ENCODE data around the gene PDZD2. TPM values are rescaled to one million over a fixed set of nuclear protein-coding genes. Genes with fewer than 3 reads are reported as not detected.

The PDZD2 gene
- polyA plus RNA-seq, 3 donors = 16.9 to 20.2 (median 18.3) TPM

DNA sequence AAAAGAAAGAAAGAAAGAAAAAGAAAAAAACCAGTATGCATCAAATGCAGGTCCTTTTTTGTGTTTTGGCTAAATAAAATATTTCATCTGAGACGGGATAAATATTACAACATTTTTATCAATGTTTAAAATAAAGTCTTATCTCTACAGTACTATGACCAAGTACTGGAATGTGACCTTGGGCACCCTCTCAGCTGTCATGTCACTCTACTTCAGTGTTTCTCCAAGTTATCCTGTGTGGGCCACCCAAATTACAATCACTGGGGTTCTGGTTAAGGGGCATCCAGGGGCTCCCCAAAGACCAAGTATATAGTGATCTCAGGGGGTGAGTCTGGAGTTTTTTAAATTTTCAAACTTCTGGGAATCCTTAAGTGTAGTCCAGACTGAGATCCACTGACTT is 3.5 kb upstream of the PDZD2 start:
- no peak for DNase-seq (ENCODE audit: low read depth in 3 of 3, low spot score in 2 of 3)

GRCh38 chr5:31637851-31638250 is 1.1 kb upstream of the PDZD2 start:
- no peak for DNase-seq (ENCODE audit: low read depth in 3 of 3, low spot score in 2 of 3)

DNA sequence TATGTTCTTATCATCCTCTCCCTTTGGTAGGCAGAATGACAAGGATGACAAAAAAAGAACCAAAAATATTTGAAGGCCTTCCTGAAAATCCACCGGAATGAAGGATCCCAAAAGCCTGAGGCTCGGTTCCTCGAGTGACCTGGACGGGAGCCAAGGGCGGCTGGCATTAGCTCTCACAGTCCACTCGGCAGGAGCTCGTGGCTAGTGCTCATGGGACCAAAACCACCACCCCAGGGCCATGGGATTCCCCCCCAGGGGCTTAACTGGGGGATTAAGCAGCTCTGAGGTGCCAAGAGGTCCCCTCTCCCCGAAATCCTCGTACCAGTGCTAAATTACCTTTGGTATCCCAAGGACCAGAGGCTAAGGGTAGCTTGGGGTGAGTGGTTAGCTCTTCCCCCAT is 586 bp upstream of the PDZD2 start:
- DNase-seq (ENCODE audit: low read depth in 3 of 3, low spot score in 2 of 3) = no peak

- DNase-seq (ENCODE audit: low read depth in 3 of 3, low spot score in 2 of 3) = no peak
Measured at GRCh38 chr5:31639481-31640411, 815 bp downstream of the PDZD2 start.

GRCh38 chr5:31640573-31640972 is 1.6 kb downstream of the PDZD2 start:
- no peak for DNase-seq (ENCODE audit: low read depth in 3 of 3, low spot score in 2 of 3)

- DNase-seq (ENCODE audit: low read depth in 3 of 3, low spot score in 2 of 3) = no peak
Measured at GRCh38 chr5:31641059-31641458, 2.1 kb downstream of the PDZD2 start.

GRCh38 chr5:31641575-31641974 is 2.6 kb downstream of the PDZD2 start:
- DNase-seq (ENCODE audit: low read depth in 3 of 3, low spot score in 2 of 3) = no peak

- DNase-seq (ENCODE audit: low read depth in 3 of 3, low spot score in 2 of 3) = no peak
Measured at GRCh38 chr5:31645420-31646081, 6.6 kb downstream of the PDZD2 start.

- no peak for DNase-seq (ENCODE audit: low read depth in 3 of 3, low spot score in 2 of 3)
Measured at GRCh38 chr5:31648326-31648725, 9.4 kb downstream of the PDZD2 start.

GRCh38 chr5:31651241-31651640 is 12.3 kb downstream of the PDZD2 start:
- DNase-seq (ENCODE audit: low read depth in 3 of 3, low spot score in 2 of 3) = no peak

- no peak for DNase-seq (ENCODE audit: low read depth in 3 of 3, low spot score in 2 of 3)
Measured at GRCh38 chr5:31655491-31655890, 16.6 kb downstream of the PDZD2 start.

- no peak for DNase-seq (ENCODE audit: low read depth in 3 of 3, low spot score in 2 of 3)
Measured at GRCh38 chr5:31656806-31657205, 17.9 kb downstream of the PDZD2 start.

DNA sequence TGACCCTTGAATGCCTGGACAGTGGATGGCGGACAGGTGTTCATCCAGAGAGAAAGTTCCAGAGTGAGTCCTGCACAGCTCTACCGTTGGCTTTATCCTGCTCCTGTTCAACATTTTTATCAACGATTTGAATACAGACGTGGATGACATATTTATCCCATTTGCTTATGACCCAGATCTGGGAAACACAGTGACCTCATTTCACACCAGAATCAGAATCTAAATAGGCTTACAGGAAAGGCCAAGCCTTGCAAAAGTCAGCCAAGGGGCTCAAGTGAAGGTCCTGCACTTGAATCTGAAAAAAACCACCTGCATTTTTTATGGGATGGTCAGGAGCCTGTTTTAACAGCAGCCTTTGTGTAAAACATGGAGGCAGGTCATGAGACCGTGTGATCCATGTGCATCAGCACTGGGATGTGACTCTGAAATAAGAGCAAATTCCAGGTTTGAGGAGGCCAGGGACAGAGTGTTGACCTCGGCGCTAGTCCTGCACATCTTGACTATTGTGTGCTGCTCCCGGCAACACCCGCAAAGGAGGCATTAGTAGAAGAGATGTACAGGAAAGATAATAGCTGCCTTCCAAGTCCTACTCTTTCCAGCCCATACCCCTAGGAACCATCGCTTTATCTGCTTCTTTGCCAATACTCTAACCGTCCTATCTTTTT is 18.5 kb downstream of the PDZD2 start:
- no peak for DNase-seq (ENCODE audit: low read depth in 3 of 3, low spot score in 2 of 3)

GRCh38 chr5:31661257-31661656 is 22.3 kb downstream of the PDZD2 start:
- DNase-seq (ENCODE audit: low read depth in 3 of 3, low spot score in 2 of 3) = no peak

- no peak for DNase-seq (ENCODE audit: low read depth in 3 of 3, low spot score in 2 of 3)
Measured at GRCh38 chr5:31663519-31663918, 24.6 kb downstream of the PDZD2 start.

- DNase-seq (ENCODE audit: low read depth in 3 of 3, low spot score in 2 of 3) = no peak
Measured at GRCh38 chr5:31664566-31664965, 25.6 kb downstream of the PDZD2 start.

GRCh38 chr5:31671339-31671741 is 32.4 kb downstream of the PDZD2 start:
- DNase-seq (ENCODE audit: low read depth in 3 of 3, low spot score in 2 of 3) = no peak

DNA sequence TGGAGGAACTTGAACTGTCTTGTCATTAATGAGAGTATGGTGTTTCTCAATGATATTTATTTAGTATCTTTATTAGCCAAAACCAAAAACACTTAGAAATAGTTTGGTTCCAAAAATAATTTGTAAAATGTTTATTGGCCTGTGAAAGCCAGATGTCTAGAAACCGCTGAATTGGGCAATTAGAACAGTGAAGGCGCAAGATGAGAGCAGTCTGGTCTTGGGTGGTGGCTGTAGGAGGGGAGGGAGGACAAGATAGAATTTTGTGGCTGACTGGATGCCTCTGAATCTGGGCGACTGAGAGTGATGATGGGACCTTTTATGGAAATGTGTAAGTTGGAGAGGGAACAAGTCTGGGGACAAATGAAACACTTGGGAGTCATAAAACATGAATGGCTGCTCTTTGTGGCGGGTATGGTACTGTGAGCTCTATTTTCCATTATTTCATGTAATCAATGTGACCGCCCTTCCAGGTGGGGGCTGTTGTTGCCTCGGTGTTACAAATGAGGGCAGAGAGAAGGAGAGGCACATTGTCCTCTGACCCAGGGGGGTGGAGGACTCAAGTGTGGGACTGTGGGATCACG is 35.5 kb downstream of the PDZD2 start:
- DNase-seq (ENCODE audit: low read depth in 3 of 3, low spot score in 2 of 3) = no peak

GRCh38 chr5:31675472-31675871 is 36.5 kb downstream of the PDZD2 start:
- no peak for DNase-seq (ENCODE audit: low read depth in 3 of 3, low spot score in 2 of 3)

GRCh38 chr5:31678180-31678579 is 39.2 kb downstream of the PDZD2 start:
- DNase-seq (ENCODE audit: low read depth in 3 of 3, low spot score in 2 of 3) = no peak

- DNase-seq (ENCODE audit: low read depth in 3 of 3, low spot score in 2 of 3) = no peak
Measured at GRCh38 chr5:31680528-31680927, 41.6 kb downstream of the PDZD2 start.

Measured in right renal cortex interstitium (tissue), 3 donors.